GM21515 (cell line): ENCODE data around the gene FKBP2.

Experiments used
- ATAC-seq: cut with Tn5 transposase; IDR thresholded peaks from one replicate; pipeline ENCODE4 v1.9.1; 2021; ENCODE audit not compliant: unreplicated experiment

FKBP2 gene

GRCh38 chr11:64247729-64248531 lies 7.0 kb downstream of the FKBP2 start:
- ATAC-seq = no peak

- ATAC-seq = no peak
Observed at GRCh38 chr11:64248578-64248977, 7.7 kb downstream of the FKBP2 start.

GRCh38 chr11:64249038-64249437 lies 8.1 kb downstream of the FKBP2 start:
- ATAC-seq = no peak

- ATAC-seq = no peak
Observed at GRCh38 chr11:64249563-64250414, 8.9 kb downstream of the FKBP2 start.

GRCh38 chr11:64250415-64251015 lies 9.6 kb downstream of the FKBP2 start:
- no peak for ATAC-seq

GRCh38 chr11:64251016-64251752 lies 10.3 kb downstream of the FKBP2 start, which contains the start of gene PLCB3:
PLCB3 (plus strand) TSS chr11:64251530; CDS start chr11:64251650, 120 bp downstream.
- peak; percentile 35 for ATAC-seq

GRCh38 chr11:64251753-64252002 lies 10.8 kb downstream of the FKBP2 start:
- ATAC-seq = peak; percentile 7

- no peak for ATAC-seq
Observed at GRCh38 chr11:64252003-64252872, 11.3 kb downstream of the FKBP2 start.

- ATAC-seq = no peak
Observed at GRCh38 chr11:64253043-64253442, 12.1 kb downstream of the FKBP2 start.

- no peak for ATAC-seq
Observed at GRCh38 chr11:64253481-64253880, 12.6 kb downstream of the FKBP2 start.

GRCh38 chr11:64254326-64254725 lies 13.4 kb downstream of the FKBP2 start:
- no peak for ATAC-seq

GRCh38 chr11:64255135-64256128 lies 14.5 kb downstream of the FKBP2 start:
- ATAC-seq = no peak

- ATAC-seq = no peak
Observed at GRCh38 chr11:64256300-64256699, 15.4 kb downstream of the FKBP2 start.

- no peak for ATAC-seq
Observed at GRCh38 chr11:64258356-64258755, 17.5 kb downstream of the FKBP2 start.

GRCh38 chr11:64258946-64259532 lies 18.1 kb downstream of the FKBP2 start:
- no peak for ATAC-seq

- no peak for ATAC-seq
Observed at GRCh38 chr11:64259533-64260067, 18.7 kb downstream of the FKBP2 start.

GRCh38 chr11:64260147-64260708 lies 19.3 kb downstream of the FKBP2 start:
- ATAC-seq = no peak

GRCh38 chr11:64261556-64262080 lies 20.7 kb downstream of the FKBP2 start:
- no peak for ATAC-seq
